Measurements from ENCODE around the gene IRAK2. TPM values are rescaled to one million over a fixed set of nuclear protein-coding genes. Genes with fewer than 3 reads are reported as not detected.

The IRAK2 gene
- total RNA-seq, 1 donor from 2014 or later: 10.6 TPM

DNA sequence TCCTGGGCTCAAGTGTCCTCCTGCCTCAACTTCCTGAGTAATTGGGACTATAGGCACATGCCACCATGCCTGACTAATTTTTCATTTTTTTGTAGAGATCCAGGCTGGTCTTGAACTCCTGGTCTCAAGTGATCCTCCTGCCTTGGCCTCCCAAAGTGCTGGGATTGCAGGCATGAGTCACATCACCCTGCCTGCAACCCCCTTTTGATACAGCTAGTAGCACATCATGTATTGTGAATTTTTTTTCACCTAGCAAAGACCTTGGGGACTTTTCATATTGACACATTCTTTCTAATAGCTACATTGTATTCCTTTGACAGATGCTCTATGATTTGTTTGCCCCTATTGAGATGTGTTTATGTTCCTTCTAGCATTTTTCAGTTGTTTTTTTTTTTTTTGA, 14.2 kb downstream of the IRAK2 start:
- no peak overlapping the region for H3K4me3 ChIP-seq
- no peak overlapping the region for H3K27ac ChIP-seq
- intact Hi-C loops (cut with DNase I): no loop called here
- H3K9me3 ChIP-seq: no peaks in the 10 kb centered on the region
- peaks cover 9% of the 10 kb centered on the region for H3K4me1 ChIP-seq
- DNase-seq (ENCODE audit: extremely low spot score in 2 of 2): no peak
- H3K36me3 ChIP-seq: no peaks in the 10 kb centered on the region
- H3K27me3 ChIP-seq: no peaks in the 10 kb centered on the region
- no peak for TF ChIP-seq POLR2AphosphoS5 (IDR thresholded peaks at IDR 0.05; ENCODE audit: insufficient read depth in 1 of 2, low read depth in 1 of 2)

DNA sequence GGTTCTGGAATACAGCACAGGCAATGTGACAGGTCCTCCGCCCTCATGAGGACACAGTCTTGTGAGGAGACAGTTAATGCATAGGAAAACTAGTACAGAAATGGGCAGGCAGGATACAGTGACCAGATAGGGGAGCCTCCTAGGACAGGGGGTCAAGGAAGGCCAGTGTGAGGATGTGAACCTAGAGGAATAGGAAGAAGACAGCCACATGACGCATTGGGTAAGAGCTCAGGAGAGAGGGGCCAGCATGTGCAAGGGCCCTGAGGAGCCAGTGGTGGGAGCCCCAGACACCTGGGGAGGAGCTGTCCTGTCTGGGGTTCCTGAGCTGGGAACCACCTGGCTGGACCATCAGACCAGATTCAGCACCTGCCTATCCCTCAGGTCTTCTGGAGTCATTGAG, 15.6 kb downstream of the IRAK2 start:
- H3K27ac ChIP-seq: no peak overlapping the region
- TF ChIP-seq POLR2A (IDR thresholded peaks at IDR 0.05) (no peak), POLR2AphosphoS5 (IDR thresholded peaks at IDR 0.05; ENCODE audit: insufficient read depth in 1 of 2, low read depth in 1 of 2) (no peak)
- TF ChIP-seq, protein P1, sequence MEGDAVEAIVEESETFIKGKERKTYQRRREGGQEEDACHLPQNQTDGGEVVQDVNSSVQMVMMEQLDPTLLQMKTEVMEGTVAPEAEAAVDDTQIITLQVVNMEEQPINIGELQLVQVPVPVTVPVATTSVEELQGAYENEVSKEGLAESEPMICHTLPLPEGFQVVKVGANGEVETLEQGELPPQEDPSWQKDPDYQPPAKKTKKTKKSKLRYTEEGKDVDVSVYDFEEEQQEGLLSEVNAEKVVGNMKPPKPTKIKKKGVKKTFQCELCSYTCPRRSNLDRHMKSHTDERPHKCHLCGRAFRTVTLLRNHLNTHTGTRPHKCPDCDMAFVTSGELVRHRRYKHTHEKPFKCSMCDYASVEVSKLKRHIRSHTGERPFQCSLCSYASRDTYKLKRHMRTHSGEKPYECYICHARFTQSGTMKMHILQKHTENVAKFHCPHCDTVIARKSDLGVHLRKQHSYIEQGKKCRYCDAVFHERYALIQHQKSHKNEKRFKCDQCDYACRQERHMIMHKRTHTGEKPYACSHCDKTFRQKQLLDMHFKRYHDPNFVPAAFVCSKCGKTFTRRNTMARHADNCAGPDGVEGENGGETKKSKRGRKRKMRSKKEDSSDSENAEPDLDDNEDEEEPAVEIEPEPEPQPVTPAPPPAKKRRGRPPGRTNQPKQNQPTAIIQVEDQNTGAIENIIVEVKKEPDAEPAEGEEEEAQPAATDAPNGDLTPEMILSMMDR (IDR thresholded peaks at IDR 0.05): no peak
- H3K36me3 ChIP-seq: peaks cover 0 to 4% of the 10 kb centered on the region in 2 donors
- DNase-seq (ENCODE audit: extremely low spot score in 2 of 2): no peak
- H3K4me1 ChIP-seq: no peaks in the 10 kb centered on the region
- no peaks in the 10 kb centered on the region for H3K27me3 ChIP-seq
- H3K9me3 ChIP-seq: no peaks in the 10 kb centered on the region
- H3K4me3 ChIP-seq: no peak overlapping the region
- intact Hi-C loops (cut with DNase I): no loop called here

DNA sequence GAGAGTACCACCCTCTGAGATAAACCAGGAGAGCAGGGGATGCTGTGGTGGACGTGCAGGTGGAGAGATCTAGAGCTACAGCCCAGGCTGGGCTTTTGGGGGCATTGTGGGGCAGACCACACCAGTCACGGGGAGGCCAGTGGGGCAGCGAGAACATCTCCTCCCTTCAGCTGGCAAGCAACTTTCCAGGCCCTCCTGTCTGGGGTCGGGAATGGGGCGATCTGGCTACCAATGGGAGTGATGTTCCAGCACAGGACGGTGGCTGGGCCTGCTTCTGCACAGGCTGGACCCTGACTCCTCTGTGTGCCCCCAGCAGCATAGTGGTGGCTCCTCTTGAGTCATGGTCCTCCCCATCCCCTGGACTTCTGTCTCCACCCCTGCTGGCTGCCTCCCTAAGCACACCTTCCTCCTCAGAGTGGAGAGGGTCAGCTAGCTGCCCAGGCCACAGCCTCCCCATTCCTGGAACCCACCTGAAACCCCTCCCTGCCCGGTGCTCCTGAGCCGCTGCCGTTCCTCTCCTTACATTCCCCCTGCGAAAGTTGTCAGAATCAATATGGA, 16.1 kb downstream of the IRAK2 start:
- no peak for DNase-seq (ENCODE audit: extremely low spot score in 2 of 2)
- Histone ChIP-seq H3K4me1 (peaks cover 2% of the 10 kb centered on the region), H3K4me3 (no peak overlapping the region), H3K36me3 (peaks cover 0 to 4% of the 10 kb centered on the region in 2 donors), H3K9me3 (no peaks in the 10 kb centered on the region), H3K27ac (no peak overlapping the region), H3K27me3 (no peaks in the 10 kb centered on the region)
- TF ChIP-seq, protein P1 (IDR thresholded peaks at IDR 0.05): no peak
- no peak for TF ChIP-seq POLR2A (IDR thresholded peaks at IDR 0.05)
- TF ChIP-seq POLR2AphosphoS5 (IDR thresholded peaks at IDR 0.05; ENCODE audit: insufficient read depth in 1 of 2, low read depth in 1 of 2): no peak
- intact Hi-C loops (cut with DNase I): no loop called here

DNA sequence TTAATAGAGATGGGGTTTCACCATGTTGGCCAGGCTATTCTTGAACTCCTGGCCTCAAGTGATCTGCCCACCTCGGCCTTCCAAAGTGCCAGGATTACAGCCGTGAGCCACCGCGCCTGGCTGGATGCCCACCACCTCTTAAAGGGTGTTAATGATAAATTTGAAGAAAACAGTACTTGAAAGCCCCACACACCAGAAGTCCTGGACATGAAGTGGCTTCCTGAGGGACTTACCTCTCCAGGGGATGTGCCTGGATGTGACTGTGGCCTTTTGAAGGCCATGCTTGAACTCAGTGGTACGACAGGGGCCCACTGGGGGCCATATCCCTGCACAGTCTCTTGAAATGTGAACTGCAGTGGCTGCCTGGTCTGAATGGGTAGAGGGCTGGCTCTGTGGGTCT, 18.2 kb downstream of the IRAK2 start:
- Histone ChIP-seq H3K9me3 (no peaks in the 10 kb centered on the region), H3K4me3 (no peak overlapping the region), H3K4me1 (peaks cover 22% of the 10 kb centered on the region), H3K36me3 (peaks cover 0 to 4% of the 10 kb centered on the region in 2 donors), H3K27ac (no peak overlapping the region), H3K27me3 (no peaks in the 10 kb centered on the region)
- DNase-seq (ENCODE audit: extremely low spot score in 2 of 2): no peak
- intact Hi-C loops (cut with DNase I): no loop called here
- TF ChIP-seq POLR2A (IDR thresholded peaks at IDR 0.05): no peak
- TF ChIP-seq, protein P1 (IDR thresholded peaks at IDR 0.05): no peak
- no peak for TF ChIP-seq POLR2AphosphoS5 (IDR thresholded peaks at IDR 0.05; ENCODE audit: insufficient read depth in 1 of 2, low read depth in 1 of 2)

DNA sequence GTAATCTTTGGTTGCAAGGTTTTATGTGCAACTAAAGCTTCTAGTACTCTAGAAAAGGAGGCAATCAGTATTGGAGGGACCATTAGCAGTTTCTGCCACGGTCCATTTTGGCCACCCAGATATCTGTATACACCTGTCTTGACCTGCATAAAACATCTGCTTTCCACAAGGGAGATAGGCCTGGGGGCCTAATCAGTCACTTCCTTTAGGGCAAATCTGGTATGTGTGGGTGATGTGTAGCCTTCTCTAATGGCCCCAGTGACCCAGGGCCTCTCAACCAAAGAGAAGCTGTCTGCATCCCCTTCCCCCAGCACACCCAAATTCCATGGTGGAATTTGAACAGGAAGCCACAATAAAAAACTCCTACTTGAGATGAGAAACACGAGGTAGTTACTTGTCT, 19.5 kb downstream of the IRAK2 start:
- H3K27me3 ChIP-seq: no peaks in the 10 kb centered on the region
- TF ChIP-seq POLR2A (IDR thresholded peaks at IDR 0.05) (no peak), POLR2AphosphoS5 (IDR thresholded peaks at IDR 0.05; ENCODE audit: insufficient read depth in 1 of 2, low read depth in 1 of 2) (no peak)
- TF ChIP-seq, protein P1 (IDR thresholded peaks at IDR 0.05): no peak
- H3K36me3 ChIP-seq: peaks cover 0 to 4% of the 10 kb centered on the region in 2 donors
- H3K4me1 ChIP-seq: peaks cover 35% of the 10 kb centered on the region
- no peak for DNase-seq (ENCODE audit: extremely low spot score in 2 of 2)
- no peaks in the 10 kb centered on the region for H3K9me3 ChIP-seq
- H3K27ac ChIP-seq: no peak overlapping the region
- no peak overlapping the region for H3K4me3 ChIP-seq
- intact Hi-C loops (cut with DNase I): no loop called here
